Activated T-helper 17 cell treated with anti-CD3 and anti-CD28 coated beads, Interleukin-2, amount 50 U/mL, for 72 hours (primary cell): ENCODE measurements around the gene IL36G. TPM values are rescaled to one million over a fixed set of nuclear protein-coding genes. Genes with fewer than 3 reads are reported as not detected.

Experiments used
- ATAC-seq: fragments of 150-1000 bp; cut with Tn5 transposase; replicated peaks from 2 replicates; pipeline ENCODE4 v1.10.0; 2021; ENCODE audit warnings: mild to moderate bottlenecking, moderate library complexity
- H3K27ac Mint-ChIP-seq: one replicate; pipeline ENCODE4 v1.8.0; 2022; ENCODE audit warnings: mixed read lengths
- H3K27me3 Mint-ChIP-seq: one replicate; pipeline ENCODE4 v1.8.0; 2022; ENCODE audit warnings: mixed read lengths
- H3K36me3 Mint-ChIP-seq: one replicate; pipeline ENCODE4 v1.8.0; 2022; ENCODE audit warnings: low read depth, mild to moderate bottlenecking, mixed read lengths
- H3K4me1 Mint-ChIP-seq: one replicate; pipeline ENCODE4 v1.8.0; 2022; ENCODE audit warnings: mixed read lengths
- H3K4me3 Mint-ChIP-seq: one replicate; pipeline ENCODE4 v1.8.0; 2022; ENCODE audit warnings: mild to moderate bottlenecking, mixed read lengths
- H3K9me3 Mint-ChIP-seq: one replicate; pipeline ENCODE4 v1.8.0; 2022; ENCODE audit warnings: mixed read lengths
- total RNA-seq, 2 donors: library from RNA; stranded (reverse); gene quantifications; one replicate each; pipeline ENCODE4 v1.2.3, GENCODE V29; 2022

The IL36G gene
- total RNA-seq, 2 donors from 2014 or later, result 0.48 TPM; not detected in 1

DNA sequence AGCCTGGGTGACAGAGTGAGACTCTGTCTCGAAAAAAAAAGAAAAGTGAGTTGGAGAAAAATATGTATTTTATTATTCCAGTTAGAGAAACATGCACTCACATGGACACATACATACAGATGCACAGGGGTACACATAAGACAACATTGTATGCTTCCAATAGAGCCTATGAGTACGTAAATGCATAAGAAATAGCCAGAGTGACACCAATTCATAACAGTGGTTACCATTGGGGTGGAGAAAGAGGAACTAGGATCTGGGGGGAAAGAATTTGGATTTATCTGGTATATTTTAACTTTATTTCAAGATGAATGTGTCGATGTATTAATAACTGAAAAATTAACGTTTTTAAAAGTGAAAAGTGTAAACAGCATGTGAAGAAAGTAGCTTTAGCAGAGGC lies 43.5 kb downstream of the IL36G start:
- no peaks in the 10 kb centered on the region for H3K36me3 Mint-ChIP-seq
- no peak overlapping the region for H3K4me3 Mint-ChIP-seq
- H3K27me3 Mint-ChIP-seq, result peaks cover 32% of the 10 kb centered on the region
- H3K4me1 Mint-ChIP-seq, result no peaks in the 10 kb centered on the region
- ATAC-seq, result no peak
- peaks cover 11% of the 10 kb centered on the region for H3K9me3 Mint-ChIP-seq
- H3K27ac Mint-ChIP-seq, result no peak overlapping the region

DNA sequence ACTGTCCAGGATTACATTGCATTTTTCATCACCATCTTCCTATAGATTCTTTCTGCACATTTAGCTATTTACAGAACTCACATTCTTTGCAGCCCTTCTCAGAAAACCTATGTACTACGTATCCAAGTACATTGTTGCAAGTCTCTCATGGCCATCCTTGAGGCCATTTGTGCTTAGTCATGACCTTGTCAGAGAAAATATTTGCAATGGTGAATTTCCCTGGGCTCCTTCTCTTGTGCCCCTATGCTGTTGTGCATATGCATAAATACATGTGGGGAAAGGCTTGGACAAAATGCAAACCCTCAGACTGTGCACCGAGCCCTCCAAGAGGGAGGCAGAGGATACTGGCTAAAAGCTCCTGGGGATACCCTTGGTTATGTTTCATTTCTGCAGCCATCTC lies 47.0 kb downstream of the IL36G start:
- no peak for ATAC-seq
- Mint-ChIP-seq H3K9me3 (no peaks in the 10 kb centered on the region), H3K4me3 (no peak overlapping the region), H3K36me3 (no peaks in the 10 kb centered on the region), H3K27ac (no peak overlapping the region), H3K27me3 (peaks cover 28% of the 10 kb centered on the region), H3K4me1 (no peaks in the 10 kb centered on the region)

DNA sequence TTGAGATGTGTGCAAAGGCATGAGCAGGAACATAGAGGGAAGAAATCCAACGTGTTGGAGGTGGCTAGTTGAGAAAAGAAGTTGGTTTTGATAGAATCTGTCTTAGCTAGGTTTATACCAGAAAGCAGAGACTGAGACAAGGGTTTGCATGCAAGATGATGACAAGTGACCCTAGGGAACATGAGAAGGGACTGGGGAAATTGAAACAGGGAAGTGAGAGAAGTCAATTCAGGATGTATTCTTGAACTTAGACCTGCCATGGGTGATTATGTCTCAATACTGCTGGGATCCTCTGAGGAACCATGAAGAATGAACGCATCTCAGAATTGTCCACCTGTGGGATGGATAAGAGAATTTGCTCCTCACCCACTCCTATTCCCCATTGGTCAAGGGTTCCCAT lies 47.9 kb downstream of the IL36G start:
- H3K4me3 Mint-ChIP-seq, result no peak overlapping the region
- H3K9me3 Mint-ChIP-seq, result no peaks in the 10 kb centered on the region
- H3K36me3 Mint-ChIP-seq, result no peaks in the 10 kb centered on the region
- H3K4me1 Mint-ChIP-seq, result no peaks in the 10 kb centered on the region
- H3K27ac Mint-ChIP-seq, result no peak overlapping the region
- ATAC-seq, result no peak
- H3K27me3 Mint-ChIP-seq, result peaks cover 31% of the 10 kb centered on the region

DNA sequence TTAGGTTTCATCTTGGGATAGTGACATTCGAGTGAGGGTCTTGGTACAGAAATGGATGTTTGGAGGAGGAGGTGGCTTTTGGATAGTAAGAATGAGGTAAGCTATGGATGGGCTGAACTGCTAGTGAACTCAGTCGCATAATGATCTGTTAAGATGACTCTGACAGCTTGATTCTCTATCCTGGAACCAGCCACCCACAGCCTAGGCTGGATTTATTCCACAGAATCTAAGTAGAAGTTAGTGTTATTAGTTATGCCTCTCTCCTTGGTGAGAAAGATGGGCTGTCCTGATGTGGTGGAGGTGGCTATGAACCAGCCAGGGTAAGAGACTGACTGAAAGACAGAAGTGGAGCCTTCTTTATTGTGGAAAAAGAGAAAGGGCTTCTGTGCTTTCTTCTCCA lies 49.9 kb downstream of the IL36G start:
- Mint-ChIP-seq H3K36me3 (no peaks in the 10 kb centered on the region), H3K4me3 (no peak overlapping the region), H3K27ac (no peak overlapping the region), H3K9me3 (no peaks in the 10 kb centered on the region), H3K27me3 (peaks cover 31% of the 10 kb centered on the region), H3K4me1 (no peaks in the 10 kb centered on the region)
- no peak for ATAC-seq

DNA sequence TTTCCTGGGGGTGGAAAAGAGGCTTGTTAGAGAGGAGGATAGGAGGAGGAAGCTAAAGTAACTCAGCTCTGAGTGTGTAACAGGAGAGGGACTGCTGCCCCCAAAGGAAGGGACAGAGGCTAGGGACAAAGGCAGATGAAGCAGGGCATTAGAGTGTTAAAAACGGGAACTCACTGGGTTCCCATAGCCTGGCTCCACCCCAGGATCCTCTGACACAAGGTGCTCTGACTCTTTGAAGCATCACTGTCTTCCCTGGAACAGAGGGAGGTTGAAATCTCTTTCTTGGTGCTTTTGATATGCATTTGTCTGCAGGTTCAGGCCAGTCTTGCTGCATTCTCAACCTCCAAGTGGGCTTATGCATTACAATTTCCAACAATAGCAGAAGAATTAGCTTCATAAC lies 50.3 kb downstream of the IL36G start:
- Mint-ChIP-seq H3K9me3 (no peaks in the 10 kb centered on the region), H3K4me3 (no peak overlapping the region), H3K27me3 (peaks cover 31% of the 10 kb centered on the region), H3K4me1 (no peaks in the 10 kb centered on the region), H3K27ac (no peak overlapping the region), H3K36me3 (no peaks in the 10 kb centered on the region)
- ATAC-seq, result no peak

DNA sequence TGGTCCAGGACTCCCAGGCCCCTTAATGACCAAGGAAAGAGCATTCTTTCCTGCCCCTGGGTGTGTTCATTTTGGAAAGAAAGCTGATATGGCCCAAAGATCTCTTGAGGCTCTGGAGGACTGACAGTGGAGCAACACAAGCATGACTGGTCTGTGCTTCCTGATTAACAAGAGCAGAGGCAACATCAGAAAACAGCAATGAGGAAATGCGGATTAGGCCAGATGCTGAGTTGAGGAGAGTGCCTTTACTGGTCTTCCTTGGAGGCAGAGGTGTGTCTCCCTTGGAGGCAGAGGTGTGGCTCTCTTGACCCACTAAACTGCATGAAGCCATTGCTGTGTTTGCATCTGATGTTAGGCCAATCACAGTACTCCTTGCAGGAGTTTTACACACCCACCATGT lies 54.9 kb downstream of the IL36G start:
- H3K4me1 Mint-ChIP-seq, result no peaks in the 10 kb centered on the region
- ATAC-seq, result no peak
- peaks cover 12% of the 10 kb centered on the region for H3K27me3 Mint-ChIP-seq
- no peaks in the 10 kb centered on the region for H3K36me3 Mint-ChIP-seq
- no peak overlapping the region for H3K27ac Mint-ChIP-seq
- H3K4me3 Mint-ChIP-seq, result no peak overlapping the region
- no peaks in the 10 kb centered on the region for H3K9me3 Mint-ChIP-seq

DNA sequence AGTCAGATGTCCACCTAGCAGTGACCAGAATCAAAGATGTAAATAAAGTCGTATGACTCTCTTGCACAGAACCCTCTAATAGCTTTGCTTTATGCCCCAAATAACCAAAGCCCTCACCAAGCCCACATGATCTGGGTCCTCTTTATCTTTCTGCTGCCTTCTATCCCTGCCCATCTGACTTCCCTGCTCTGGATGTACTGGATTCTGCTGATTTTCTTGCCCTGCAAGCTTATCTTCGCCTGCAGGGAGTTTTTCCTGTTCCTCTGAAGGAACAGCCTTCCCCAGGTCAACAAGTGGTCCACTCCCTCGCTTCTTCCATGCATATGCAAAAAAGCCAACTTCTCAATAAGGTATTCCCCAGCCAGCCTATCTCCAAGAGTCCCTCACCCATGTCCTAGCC lies 56.2 kb downstream of the IL36G start:
- Mint-ChIP-seq H3K27me3 (peaks cover 10% of the 10 kb centered on the region), H3K4me3 (no peak overlapping the region), H3K27ac (no peak overlapping the region), H3K36me3 (no peaks in the 10 kb centered on the region), H3K4me1 (no peaks in the 10 kb centered on the region), H3K9me3 (no peaks in the 10 kb centered on the region)
- ATAC-seq, result no peak

Other genes starting within 250 kb of the IL36G start
- gene CKAP2L, start 213.4 kb upstream of the IL36G start, total RNA-seq, result 10 to 100 TPM; 31.4 to 35.8 TPM
- 10 to 100 TPM in 1 of 2 donors, 1 to 10 TPM in 1; 4.3 to 27.1 TPM for gene IL1A, start 193.5 kb upstream of the IL36G start, total RNA-seq
- gene IL1B, start 141.2 kb upstream of the IL36G start, total RNA-seq, result under 1 TPM in 1 of 2 donors, not detected in 1; 0.40 TPM
- under 1 TPM in 1 of 2 donors, not detected in 1; 0.78 TPM for gene IL37, start 66.8 kb upstream of the IL36G start, total RNA-seq
- not detected for gene IL36A, start 27.5 kb downstream of the IL36G start, total RNA-seq
- gene IL36B, start 74.9 kb downstream of the IL36G start, total RNA-seq, result not detected
- gene IL36RN, start 81.2 kb downstream of the IL36G start, total RNA-seq, result not detected
- gene IL1F10, start 90.0 kb downstream of the IL36G start, total RNA-seq, result not detected
- gene IL1RN, start 149.6 kb downstream of the IL36G start, total RNA-seq, result 10 to 100 TPM; 12.8 to 32.8 TPM
- gene PSD4, start 196.0 kb downstream of the IL36G start, total RNA-seq, result 100 to 1,000 TPM; 300 to 503 TPM